Measurements from ENCODE around the gene LAMTOR1. TPM values are rescaled to one million over a fixed set of nuclear protein-coding genes. Genes with fewer than 3 reads are reported as not detected.

The LAMTOR1 gene
- total RNA-seq, 1 experiment from 2014 or later: 96.3 TPM

- Histone ChIP-seq H3K4me2 (ENCODE audit: insufficient read depth, insufficient read length, low read length) (no peak overlapping the region), H4K8ac (replicated peaks; ENCODE audit: insufficient read length, low read depth, low read length) (no peak overlapping the region), H3K27ac (ENCODE audit: insufficient read length, low read depth, low read length) (no peak overlapping the region), H2BK12ac (ENCODE audit: insufficient read length, low read depth, low read length) (no peak overlapping the region), H3K14ac (ENCODE audit: insufficient read depth, low read length) (no peak overlapping the region), H3K79me1 (ENCODE audit: insufficient read depth, low read depth, low read length, poor library complexity, severe bottlenecking) (no peaks in the 10 kb centered on the region), H3T11ph (ENCODE audit: low read length) (no peak overlapping the region), H3K4ac (ENCODE audit: low read depth, low read length) (no peak overlapping the region), H2BK20ac (ENCODE audit: low read depth, low read length, poor library complexity, severe bottlenecking) (no peak overlapping the region), H4K91ac (ENCODE audit: insufficient read length, low read depth, low read length) (no peak overlapping the region), H3K27me3 (ENCODE audit: insufficient read depth, low read length) (no peaks in the 10 kb centered on the region), H3K23me2 (ENCODE audit: insufficient read length, low read depth, low read length, poor library complexity, severe bottlenecking) (no peaks in the 10 kb centered on the region), H2BK120ac (ENCODE audit: low read depth, low read length, poor library complexity, severe bottlenecking) (no peak overlapping the region), H3K56ac (ENCODE audit: insufficient read length, low read depth, low read length) (no peak overlapping the region), H2BK15ac (ENCODE audit: low read depth, low read length) (no peak overlapping the region), H3K18ac (ENCODE audit: insufficient read length, low read depth, low read length) (no peak overlapping the region), H3K4me1 (ENCODE audit: insufficient read depth, low read length) (no peaks in the 10 kb centered on the region), H2BK5ac (ENCODE audit: insufficient read length, low read length) (no peak overlapping the region), H4K20me1 (ENCODE audit: control insufficient read depth, insufficient read depth, insufficient read length) (no peaks in the 10 kb centered on the region), H3K79me2 (ENCODE audit: insufficient read depth, low read length) (no peaks in the 10 kb centered on the region), H3K9ac (ENCODE audit: extremely low read depth, insufficient read length, low read length) (no peak overlapping the region), H2AK5ac (ENCODE audit: insufficient read length, low read length) (no peak overlapping the region), H3K23ac (ENCODE audit: insufficient read length, low read depth, low read length) (no peak overlapping the region), H4K5ac (ENCODE audit: insufficient read length, low read depth, low read length) (no peak overlapping the region), H3K9me3 (ENCODE audit: control insufficient read depth, low read depth, low read length) (peaks cover 10% of the 10 kb centered on the region), H2AFZ (ENCODE audit: low read length) (no peak overlapping the region)
- Mint-ChIP-seq H3K9me3 (peaks cover 30 to 50% of the 10 kb centered on the region in 2 experiments), H3K27me3 (ENCODE audit: low read depth) (peaks cover 40% of the 10 kb centered on the region), H3K27ac (no peak overlapping the region), H3K4me1 (no peaks in the 10 kb centered on the region), H3K36me3 (ENCODE audit: insufficient read depth in 1 of 3, low read depth in 3 of 3) (peaks cover 8 to 17% (median 8%) of the 10 kb centered on the region in 3 experiments; a peak in 6 of 7 replicates), H3K4me3 (no peak overlapping the region)
- TF ChIP-seq CTCF (conservative IDR thresholded peaks at IDR 0.05): no peak
- WGBS (ENCODE audit: extremely low coverage, insufficient read length, low lambda C conversion rate): no CpG with 5 or more reads among the region's 3 CpGs
- DNase-seq: no peak
Measured at GRCh38 chr11:72129381-72129780, 26.3 kb upstream of the LAMTOR1 start.

Measured in H9 (cell line).